ENCODE measurements around the gene ELP2.

The ELP2 gene

DNA sequence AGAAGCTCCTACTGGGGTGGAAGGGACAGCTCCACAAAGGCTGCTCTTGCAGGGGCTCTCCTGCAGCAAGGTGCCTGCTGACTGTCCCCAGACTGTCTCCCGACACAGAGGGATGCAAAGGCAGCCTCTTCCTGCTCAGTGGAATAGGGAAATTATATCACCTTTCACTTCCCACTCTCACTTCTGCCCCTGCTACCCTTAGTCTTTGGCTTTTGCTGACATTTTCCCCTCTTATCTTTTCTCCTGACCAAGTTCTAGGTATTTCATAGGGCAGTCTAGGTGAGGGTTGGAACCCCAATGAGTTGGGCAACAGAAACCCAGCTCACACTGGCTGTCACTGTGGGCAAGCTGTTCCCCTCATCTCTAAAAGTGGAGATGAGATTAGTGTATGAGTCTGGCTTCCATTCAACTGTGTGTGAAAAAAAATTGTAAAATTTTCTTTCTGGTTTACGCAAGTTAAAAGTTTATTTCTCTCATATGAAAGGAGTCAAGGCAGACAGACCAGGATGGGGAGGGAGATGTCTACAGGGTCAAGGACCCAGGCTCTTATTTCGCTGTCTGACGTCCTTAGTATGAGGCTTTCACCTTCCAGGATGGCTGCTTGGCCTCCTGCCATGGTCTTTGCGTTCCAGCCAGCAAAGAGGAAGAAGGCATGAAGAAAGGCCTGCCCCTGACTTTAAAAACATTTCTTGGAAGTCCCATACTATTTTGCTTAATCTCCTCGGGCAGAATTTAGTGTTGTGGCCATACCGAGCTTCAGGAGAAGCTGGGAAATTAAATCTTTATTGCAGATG, 50.1 kb downstream of the ELP2 start:
- ATAC-seq, result peak; percentile 83
- TF ChIP-seq ESRRG (CRISPR knock-in tag; IDR thresholded peaks at IDR 0.05), result no peak
- TF ChIP-seq, protein P1, sequence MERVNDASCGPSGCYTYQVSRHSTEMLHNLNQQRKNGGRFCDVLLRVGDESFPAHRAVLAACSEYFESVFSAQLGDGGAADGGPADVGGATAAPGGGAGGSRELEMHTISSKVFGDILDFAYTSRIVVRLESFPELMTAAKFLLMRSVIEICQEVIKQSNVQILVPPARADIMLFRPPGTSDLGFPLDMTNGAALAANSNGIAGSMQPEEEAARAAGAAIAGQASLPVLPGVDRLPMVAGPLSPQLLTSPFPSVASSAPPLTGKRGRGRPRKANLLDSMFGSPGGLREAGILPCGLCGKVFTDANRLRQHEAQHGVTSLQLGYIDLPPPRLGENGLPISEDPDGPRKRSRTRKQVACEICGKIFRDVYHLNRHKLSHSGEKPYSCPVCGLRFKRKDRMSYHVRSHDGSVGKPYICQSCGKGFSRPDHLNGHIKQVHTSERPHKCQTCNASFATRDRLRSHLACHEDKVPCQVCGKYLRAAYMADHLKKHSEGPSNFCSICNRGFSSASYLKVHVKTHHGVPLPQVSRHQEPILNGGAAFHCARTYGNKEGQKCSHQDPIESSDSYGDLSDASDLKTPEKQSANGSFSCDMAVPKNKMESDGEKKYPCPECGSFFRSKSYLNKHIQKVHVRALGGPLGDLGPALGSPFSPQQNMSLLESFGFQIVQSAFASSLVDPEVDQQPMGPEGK (CRISPR knock-in tag; IDR thresholded peaks at IDR 0.05; ENCODE audit: borderline replicate concordance), result no peak
- TF ChIP-seq ARNTL (CRISPR knock-in tag; IDR thresholded peaks at IDR 0.05; ENCODE audit: borderline replicate concordance, low read depth), result no peak
- no peak for TF ChIP-seq ZNF565 (CRISPR knock-in tag; conservative IDR thresholded peaks at IDR 0.05; ENCODE audit: low read depth)
- no peak for TF ChIP-seq GLIS3 (CRISPR knock-in tag; IDR thresholded peaks at IDR 0.05)
- TF ChIP-seq CSDC2 (CRISPR knock-in tag; IDR thresholded peaks at IDR 0.05), result no peak
- TF ChIP-seq, protein P2, sequence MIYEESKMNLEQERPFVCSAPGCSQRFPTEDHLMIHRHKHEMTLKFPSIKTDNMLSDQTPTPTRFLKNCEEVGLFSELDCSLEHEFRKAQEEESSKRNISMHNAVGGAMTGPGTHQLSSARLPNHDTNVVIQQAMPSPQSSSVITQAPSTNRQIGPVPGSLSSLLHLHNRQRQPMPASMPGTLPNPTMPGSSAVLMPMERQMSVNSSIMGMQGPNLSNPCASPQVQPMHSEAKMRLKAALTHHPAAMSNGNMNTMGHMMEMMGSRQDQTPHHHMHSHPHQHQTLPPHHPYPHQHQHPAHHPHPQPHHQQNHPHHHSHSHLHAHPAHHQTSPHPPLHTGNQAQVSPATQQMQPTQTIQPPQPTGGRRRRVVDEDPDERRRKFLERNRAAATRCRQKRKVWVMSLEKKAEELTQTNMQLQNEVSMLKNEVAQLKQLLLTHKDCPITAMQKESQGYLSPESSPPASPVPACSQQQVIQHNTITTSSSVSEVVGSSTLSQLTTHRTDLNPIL (CRISPR knock-in tag; IDR thresholded peaks at IDR 0.05; ENCODE audit: low read depth), result no peak
- no peak for TF ChIP-seq SNAI2 (CRISPR knock-in tag; IDR thresholded peaks at IDR 0.05)
- TF ChIP-seq POU6F1 (CRISPR knock-in tag; IDR thresholded peaks at IDR 0.05; ENCODE audit: borderline replicate concordance, low read depth), result no peak
- no peak for TF ChIP-seq ZC3H10 (CRISPR knock-in tag; IDR thresholded peaks at IDR 0.05)
- TF ChIP-seq ZFP3 (CRISPR knock-in tag; IDR thresholded peaks at IDR 0.05), result no peak
- no peak for TF ChIP-seq ZNF8 (CRISPR knock-in tag; IDR thresholded peaks at IDR 0.05)
- TF ChIP-seq RARB (CRISPR knock-in tag; IDR thresholded peaks at IDR 0.05), result no peak
- TF ChIP-seq CSRNP3 (CRISPR knock-in tag; IDR thresholded peaks at IDR 0.05), result no peak
- TF ChIP-seq ZFP30 (CRISPR knock-in tag; IDR thresholded peaks at IDR 0.05), result no peak
- TF ChIP-seq TOX (CRISPR knock-in tag; IDR thresholded peaks at IDR 0.05; ENCODE audit: borderline replicate concordance), result no peak
- TF ChIP-seq ZNF70 (CRISPR knock-in tag; IDR thresholded peaks at IDR 0.05), result no peak
- TF ChIP-seq TCF4 (CRISPR knock-in tag; IDR thresholded peaks at IDR 0.05; ENCODE audit: borderline replicate concordance), result no peak
- no peak for TF ChIP-seq OSR1 (CRISPR knock-in tag; IDR thresholded peaks at IDR 0.05)

- no peak for ATAC-seq
- no peak for TF ChIP-seq ARNTL (CRISPR knock-in tag; IDR thresholded peaks at IDR 0.05; ENCODE audit: borderline replicate concordance, low read depth)
- no peak for TF ChIP-seq CSRNP3 (CRISPR knock-in tag; IDR thresholded peaks at IDR 0.05)
- TF ChIP-seq, protein P1 (CRISPR knock-in tag; IDR thresholded peaks at IDR 0.05; ENCODE audit: borderline replicate concordance), result no peak
- no peak for TF ChIP-seq ESRRG (CRISPR knock-in tag; IDR thresholded peaks at IDR 0.05)
- no peak for TF ChIP-seq ZNF565 (CRISPR knock-in tag; conservative IDR thresholded peaks at IDR 0.05; ENCODE audit: low read depth)
- TF ChIP-seq ZFP30 (CRISPR knock-in tag; IDR thresholded peaks at IDR 0.05), result no peak
- TF ChIP-seq TSHZ2 (CRISPR knock-in tag; IDR thresholded peaks at IDR 0.05), result no peak
- no peak for TF ChIP-seq GLIS3 (CRISPR knock-in tag; IDR thresholded peaks at IDR 0.05)
- no peak for TF ChIP-seq POU6F1 (CRISPR knock-in tag; IDR thresholded peaks at IDR 0.05; ENCODE audit: borderline replicate concordance, low read depth)
- TF ChIP-seq TOX (CRISPR knock-in tag; IDR thresholded peaks at IDR 0.05; ENCODE audit: borderline replicate concordance), result no peak
- no peak for TF ChIP-seq ISL1 (CRISPR knock-in tag; IDR thresholded peaks at IDR 0.05)
- no peak for TF ChIP-seq SNAI2 (CRISPR knock-in tag; IDR thresholded peaks at IDR 0.05)
- TF ChIP-seq ZNF70 (CRISPR knock-in tag; IDR thresholded peaks at IDR 0.05), result no peak
- TF ChIP-seq ZC3H10 (CRISPR knock-in tag; IDR thresholded peaks at IDR 0.05), result no peak
- no peak for TF ChIP-seq PPARA (CRISPR knock-in tag; IDR thresholded peaks at IDR 0.05; ENCODE audit: borderline replicate concordance)
- TF ChIP-seq CSDC2 (CRISPR knock-in tag; IDR thresholded peaks at IDR 0.05), result no peak
- TF ChIP-seq RARB (CRISPR knock-in tag; IDR thresholded peaks at IDR 0.05), result no peak
- TF ChIP-seq ZFP3 (CRISPR knock-in tag; IDR thresholded peaks at IDR 0.05), result no peak
Measured at GRCh38 chr18:36181441-36181840, 51.7 kb downstream of the ELP2 start.
